HEK293 (cell line): Measurements from ENCODE around the gene TSPOAP1.

Experiments
- CTCF ChIA-PET: fragments of 350-600 bp; formaldehyde crosslinking; extraction: SDS; loops from one replicate; lab custom pipeline; 2021; ENCODE audit warnings: antibody characterized with exemption; lab: Yijun Ruan, JAX
- POLR2A ChIA-PET: fragments of 300-600 bp; formaldehyde crosslinking; extraction: SDS; loops from one replicate; lab custom pipeline; 2020; ENCODE audit warnings: antibody characterized with exemption, inconsistent platforms; lab: Yijun Ruan, JAX
- H3K27ac ChIP-seq: fragments of 200-500 bp; sonication (Bioruptor generic); 2 replicates; pipeline ENCODE4 v1.5.1; 2014; ENCODE audit warnings: low read depth, low read length, control low read depth, inconsistent platforms; ENCODE audit errors: extremely low read depth
- H3K36me3 ChIP-seq, 2 experiments: fragments of 200-500 bp in 1 of 2; sonication (Bioruptor generic) in 1 of 2; 1 replicate in 1 of 2; 2 replicates in 1 of 2; pipeline ENCODE4 v1.5.1; 2014 to 2017; ENCODE audit warnings: inconsistent platforms in 2 of 2, low read length in 2 of 2; ENCODE audit not compliant: control insufficient read depth in 2 of 2, insufficient read depth in 1 of 2
- H3K4me1 ChIP-seq: fragments of 200-500 bp; sonication (Bioruptor generic); 2 replicates; pipeline ENCODE4 v1.5.1; 2014; ENCODE audit warnings: mild to moderate bottlenecking, low read length, inconsistent platforms; ENCODE audit not compliant: control insufficient read depth, insufficient read depth
- H3K4me3 ChIP-seq: 2 replicates; pipeline ENCODE4 v1.5.1; 2011; ENCODE audit warnings: low read depth, mild to moderate bottlenecking, control low read depth, low read length, moderate library complexity
- H3K9me3 ChIP-seq: fragments of 200-500 bp; sonication (Bioruptor generic); 2 replicates; pipeline ENCODE4 v1.5.1; 2014; ENCODE audit warnings: low read depth, low read length, inconsistent platforms; ENCODE audit not compliant: control insufficient read depth, insufficient read depth
- EGR2 ChIP-seq: fragments of 450-650 bp; formaldehyde crosslinking; IDR thresholded peaks from 2 replicates; pipeline ENCODE4 v1.5.1; 2016; ENCODE audit warnings: low read depth, missing biosample characterization, missing genetic modification characterization
- KLF1 ChIP-seq: fragments of 450-650 bp; formaldehyde crosslinking; IDR thresholded peaks from 2 replicates; pipeline ENCODE4 v1.5.1; 2016; ENCODE audit warnings: missing biosample characterization, missing genetic modification characterization
- KLF7 ChIP-seq: fragments of 450-650 bp; formaldehyde crosslinking; IDR thresholded peaks from 2 replicates; pipeline ENCODE4 v1.5.1; 2016; ENCODE audit warnings: missing biosample characterization, missing genetic modification characterization, borderline replicate concordance
- OSR2 ChIP-seq: fragments of 450-650 bp; formaldehyde crosslinking; IDR thresholded peaks from 2 replicates; pipeline ENCODE4 v1.5.1; 2016; ENCODE audit warnings: missing biosample characterization, missing genetic modification characterization
- REPIN1 ChIP-seq: fragments of 450-650 bp; formaldehyde crosslinking; IDR thresholded peaks from 2 replicates; pipeline ENCODE4 v1.5.1; 2017; ENCODE audit warnings: missing biosample characterization, missing genetic modification characterization, low read depth
- SCRT2 ChIP-seq: fragments of 450-650 bp; formaldehyde crosslinking; IDR thresholded peaks from 2 replicates; pipeline ENCODE4 v1.5.1; 2016; ENCODE audit warnings: missing biosample characterization, missing genetic modification characterization
- SP3 ChIP-seq: fragments of 450-650 bp; formaldehyde crosslinking; IDR thresholded peaks from 2 replicates; pipeline ENCODE4 v1.5.1; 2016; ENCODE audit warnings: missing biosample characterization, missing genetic modification characterization
- ZBTB8A ChIP-seq: fragments of 450-650 bp; formaldehyde crosslinking; IDR thresholded peaks from 2 replicates; pipeline ENCODE4 v1.5.1; 2016; ENCODE audit warnings: missing biosample characterization, missing genetic modification characterization
- ZFHX2 ChIP-seq: fragments of 450-650 bp; formaldehyde crosslinking; conservative IDR thresholded peaks from 2 replicates; pipeline ENCODE4 v1.5.1; 2016; ENCODE audit warnings: missing biosample characterization, missing genetic modification characterization
- ZIC2 ChIP-seq: fragments of 450-650 bp; formaldehyde crosslinking; IDR thresholded peaks from 2 replicates; pipeline ENCODE4 v1.5.1; 2016; ENCODE audit warnings: missing biosample characterization, missing genetic modification characterization
- ZNF114 ChIP-seq: fragments of 450-650 bp; formaldehyde crosslinking; IDR thresholded peaks from 2 replicates; pipeline ENCODE4 v1.5.0; 2017; ENCODE audit warnings: missing biosample characterization, missing genetic modification characterization
- ZNF175 ChIP-seq: fragments of 450-650 bp; formaldehyde crosslinking; IDR thresholded peaks from 2 replicates; pipeline ENCODE4 v1.5.1; 2016; ENCODE audit warnings: missing biosample characterization, missing genetic modification characterization
- ZNF274 ChIP-seq, 2 experiments: fragments of 200-500 bp in 1 of 2; fragments of 450-650 bp in 1 of 2; sonication (Bioruptor generic) in 1 of 2; formaldehyde crosslinking in 1 of 2; IDR thresholded peaks; 2 replicates each; pipeline versions ENCODE4 v1.5.1 to v1.6.1; 2014 to 2016; ENCODE audit warnings: borderline replicate concordance in 1 of 2, inconsistent platforms in 1 of 2, low read length in 1 of 2, missing biosample characterization in 1 of 2, missing genetic modification characterization in 1 of 2
- ZNF335 ChIP-seq: fragments of 450-650 bp; formaldehyde crosslinking; conservative IDR thresholded peaks from 2 replicates; pipeline ENCODE4 v1.5.1; 2016; ENCODE audit warnings: missing biosample characterization, missing genetic modification characterization
- ZNF416 ChIP-seq: fragments of 450-650 bp; formaldehyde crosslinking; IDR thresholded peaks from 2 replicates; pipeline ENCODE4 v1.5.1; 2016; ENCODE audit warnings: missing biosample characterization, missing genetic modification characterization
- ZNF426 ChIP-seq: fragments of 450-650 bp; formaldehyde crosslinking; IDR thresholded peaks from 2 replicates; pipeline ENCODE4 v1.5.1; 2017; ENCODE audit warnings: missing biosample characterization, missing genetic modification characterization, mild to moderate bottlenecking, inconsistent platforms, moderate library complexity
- ZNF510 ChIP-seq: fragments of 450-650 bp; formaldehyde crosslinking; IDR thresholded peaks from 2 replicates; pipeline ENCODE4 v1.5.1; 2018; ENCODE audit warnings: mild to moderate bottlenecking, missing genetic modification characterization, missing biosample characterization; ENCODE audit not compliant: insufficient replicate concordance
- ZNF621 ChIP-seq: fragments of 450-650 bp; formaldehyde crosslinking; IDR thresholded peaks from 2 replicates; pipeline ENCODE4 v1.5.1; 2017; ENCODE audit warnings: missing biosample characterization, missing genetic modification characterization
- ZXDB ChIP-seq: fragments of 450-650 bp; formaldehyde crosslinking; IDR thresholded peaks from 2 replicates; pipeline ENCODE4 v1.5.1; 2016; ENCODE audit warnings: missing biosample characterization, missing genetic modification characterization
- TF ChIP-seq, protein P1 (sequence below): fragments of 450-650 bp; formaldehyde crosslinking; IDR thresholded peaks from 2 replicates; pipeline ENCODE4 v1.5.1; 2016; ENCODE audit warnings: missing biosample characterization, missing genetic modification characterization
- TF ChIP-seq, protein P2 (sequence below): fragments of 450-650 bp; formaldehyde crosslinking; IDR thresholded peaks from 2 replicates; pipeline ENCODE4 v1.5.1; 2016; ENCODE audit warnings: missing biosample characterization, missing genetic modification characterization
- TF ChIP-seq, protein P3 (sequence below): fragments of 450-650 bp; formaldehyde crosslinking; IDR thresholded peaks from 2 replicates; pipeline ENCODE4 v1.5.1; 2016; ENCODE audit warnings: missing biosample characterization, missing genetic modification characterization
- TF ChIP-seq, protein P4 (sequence below): fragments of 450-650 bp; IDR thresholded peaks from 2 replicates; pipeline ENCODE4 v1.5.1; 2018; ENCODE audit warnings: missing biosample characterization, missing genetic modification characterization

Gene TSPOAP1

DNA sequence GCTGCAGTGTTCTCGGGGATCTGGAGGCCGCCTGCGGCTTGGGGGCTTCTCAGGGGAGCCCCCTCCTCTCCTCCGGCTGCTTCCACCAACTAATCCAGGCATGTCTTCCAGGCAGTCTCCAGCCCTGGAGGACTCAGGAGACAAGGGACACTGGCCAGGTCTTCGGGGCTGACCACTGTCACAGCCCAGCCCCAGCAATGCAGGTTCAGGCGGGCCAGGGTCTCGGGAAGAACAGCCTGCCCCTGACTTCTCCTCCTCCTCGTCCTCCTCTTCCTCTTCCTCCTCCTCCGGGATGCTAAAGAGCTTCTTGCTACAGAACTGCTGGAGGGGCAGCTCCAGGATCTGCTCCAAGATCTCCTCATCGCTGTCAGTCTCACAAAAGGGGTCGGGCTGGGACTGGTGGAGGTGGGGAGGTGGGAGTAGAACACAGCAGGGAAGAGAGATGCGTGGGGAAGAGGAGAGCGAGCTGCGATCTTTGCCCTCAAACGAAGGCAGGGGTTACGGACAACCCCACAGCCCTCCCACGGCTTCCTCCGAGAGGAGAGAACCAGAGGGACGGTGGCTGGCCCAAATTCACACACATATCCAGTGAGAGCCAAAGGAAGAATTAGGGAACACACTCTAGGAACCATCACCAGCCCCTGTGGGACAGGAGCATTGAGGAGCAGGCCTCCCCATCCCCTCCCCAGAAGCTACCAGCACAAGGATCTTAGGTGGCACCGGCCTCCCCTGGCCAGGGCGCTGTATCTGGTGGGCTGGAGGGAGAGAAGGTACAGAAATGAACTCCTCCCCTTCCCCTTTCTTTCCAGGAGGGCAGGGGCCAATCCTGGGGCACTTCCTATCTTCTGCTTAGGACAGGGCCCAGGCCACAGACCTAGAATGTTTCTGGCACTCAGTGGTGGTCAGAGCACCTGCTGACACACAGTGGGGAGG lies 19.3 kb downstream of the TSPOAP1 start:
- Histone ChIP-seq H3K27ac (no peak overlapping the region), H3K4me1 (peaks cover 4% of the 10 kb centered on the region; the same call in 1 of the 2 replicates), H3K9me3 (no peaks in the 10 kb centered on the region), H3K36me3 (no peaks in the 10 kb centered on the region), H3K4me3 (no peak overlapping the region)
- ChIA-PET POLR2A (interaction anchor here (1.0 kb wide), 1 partner anchor 8 kb away, joined by 3 read pairs; no protein-coding TSS in a partner anchor), CTCF (interaction anchor here (0.5 to 1.6 kb wide), 10 partner anchors 8 to 409 kb away, joined by 3 to 7 read pairs (median 4); no protein-coding TSS in a partner anchor)
- TF ChIP-seq, protein P1, sequence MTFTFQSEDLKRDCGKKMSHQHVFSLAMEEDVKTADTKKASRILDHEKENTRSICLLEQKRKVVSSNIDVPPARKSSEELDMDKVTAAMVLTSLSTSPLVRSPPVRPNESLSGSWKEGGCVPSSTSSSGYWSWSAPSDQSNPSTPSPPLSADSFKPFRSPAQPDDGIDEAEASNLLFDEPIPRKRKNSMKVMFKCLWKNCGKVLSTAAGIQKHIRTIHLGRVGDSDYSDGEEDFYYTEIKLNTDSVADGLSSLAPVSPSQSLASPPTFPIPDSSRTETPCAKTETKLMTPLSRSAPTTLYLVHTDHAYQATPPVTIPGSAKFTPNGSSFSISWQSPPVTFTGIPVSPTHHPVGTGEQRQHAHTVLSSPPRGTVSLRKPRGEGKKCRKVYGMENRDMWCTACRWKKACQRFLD (tag by site-specific recombination) = no peak
- TF ChIP-seq, protein P2, sequence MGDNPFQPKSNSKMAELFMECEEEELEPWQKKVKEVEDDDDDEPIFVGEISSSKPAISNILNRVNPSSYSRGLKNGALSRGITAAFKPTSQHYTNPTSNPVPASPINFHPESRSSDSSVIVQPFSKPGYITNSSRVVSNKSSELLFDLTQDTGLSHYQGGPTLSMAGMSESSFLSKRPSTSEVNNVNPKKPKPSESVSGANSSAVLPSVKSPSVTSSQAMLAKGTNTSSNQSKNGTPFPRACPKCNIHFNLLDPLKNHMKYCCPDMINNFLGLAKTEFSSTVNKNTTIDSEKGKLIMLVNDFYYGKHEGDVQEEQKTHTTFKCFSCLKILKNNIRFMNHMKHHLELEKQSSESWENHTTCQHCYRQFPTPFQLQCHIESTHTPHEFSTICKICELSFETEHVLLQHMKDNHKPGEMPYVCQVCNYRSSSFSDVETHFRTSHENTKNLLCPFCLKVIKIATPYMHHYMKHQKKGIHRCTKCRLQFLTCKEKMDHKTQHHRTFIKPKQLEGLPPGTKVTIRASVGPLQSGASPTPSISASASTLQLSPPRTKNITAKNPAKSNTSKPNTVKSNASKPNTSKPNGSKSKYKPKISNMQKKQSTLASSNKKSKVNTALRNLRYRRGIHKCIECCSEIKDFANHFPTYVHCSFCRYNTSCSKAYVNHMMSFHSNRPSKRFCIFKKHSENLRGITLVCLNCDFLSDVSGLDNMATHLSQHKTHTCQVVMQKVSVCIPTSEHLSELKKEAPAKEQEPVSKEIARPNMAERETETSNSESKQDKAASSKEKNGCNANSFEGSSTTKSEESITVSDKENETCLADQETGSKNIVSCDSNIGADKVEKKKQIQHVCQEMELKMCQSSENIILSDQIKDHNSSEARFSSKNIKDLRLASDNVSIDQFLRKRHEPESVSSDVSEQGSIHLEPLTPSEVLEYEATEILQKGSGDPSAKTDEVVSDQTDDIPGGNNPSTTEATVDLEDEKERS (tag by site-specific recombination) = no peak
- TF ChIP-seq REPIN1 (tag by site-specific recombination) (no peak), ZNF335 (tag by site-specific recombination) (no peak), ZNF114 (no peak), ZNF274 (IDR thresholded peaks at IDR 0.05; ENCODE audit: low read length) (no peak), ZNF274 (tag by site-specific recombination; IDR thresholded peaks at IDR 0.05; ENCODE audit: borderline replicate concordance) (no peak), OSR2 (tag by site-specific recombination) (no peak), ZNF510 (tag by site-specific recombination) (no peak), ZBTB8A (tag by site-specific recombination) (no peak), SCRT2 (tag by site-specific recombination) (no peak), ZNF416 (tag by site-specific recombination) (no peak), KLF1 (tag by site-specific recombination) (no peak), EGR2 (tag by site-specific recombination) (peak; percentile 90), ZNF426 (tag by site-specific recombination) (no peak), ZXDB (tag by site-specific recombination) (no peak), SP3 (no peak), ZNF621 (tag by site-specific recombination) (no peak), KLF7 (tag by site-specific recombination) (no peak), ZNF175 (tag by site-specific recombination) (no peak), ZFHX2 (tag by site-specific recombination) (peak; percentile 74), ZIC2 (peak; percentile 47)
- TF ChIP-seq, protein P3, sequence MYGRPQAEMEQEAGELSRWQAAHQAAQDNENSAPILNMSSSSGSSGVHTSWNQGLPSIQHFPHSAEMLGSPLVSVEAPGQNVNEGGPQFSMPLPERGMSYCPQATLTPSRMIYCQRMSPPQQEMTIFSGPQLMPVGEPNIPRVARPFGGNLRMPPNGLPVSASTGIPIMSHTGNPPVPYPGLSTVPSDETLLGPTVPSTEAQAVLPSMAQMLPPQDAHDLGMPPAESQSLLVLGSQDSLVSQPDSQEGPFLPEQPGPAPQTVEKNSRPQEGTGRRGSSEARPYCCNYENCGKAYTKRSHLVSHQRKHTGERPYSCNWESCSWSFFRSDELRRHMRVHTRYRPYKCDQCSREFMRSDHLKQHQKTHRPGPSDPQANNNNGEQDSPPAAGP = no peak
- TF ChIP-seq, protein P4, sequence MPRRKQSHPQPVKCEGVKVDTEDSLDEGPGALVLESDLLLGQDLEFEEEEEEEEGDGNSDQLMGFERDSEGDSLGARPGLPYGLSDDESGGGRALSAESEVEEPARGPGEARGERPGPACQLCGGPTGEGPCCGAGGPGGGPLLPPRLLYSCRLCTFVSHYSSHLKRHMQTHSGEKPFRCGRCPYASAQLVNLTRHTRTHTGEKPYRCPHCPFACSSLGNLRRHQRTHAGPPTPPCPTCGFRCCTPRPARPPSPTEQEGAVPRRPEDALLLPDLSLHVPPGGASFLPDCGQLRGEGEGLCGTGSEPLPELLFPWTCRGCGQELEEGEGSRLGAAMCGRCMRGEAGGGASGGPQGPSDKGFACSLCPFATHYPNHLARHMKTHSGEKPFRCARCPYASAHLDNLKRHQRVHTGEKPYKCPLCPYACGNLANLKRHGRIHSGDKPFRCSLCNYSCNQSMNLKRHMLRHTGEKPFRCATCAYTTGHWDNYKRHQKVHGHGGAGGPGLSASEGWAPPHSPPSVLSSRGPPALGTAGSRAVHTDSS (tag by site-specific recombination) = 0 out of 2 replicates have a peak, but pooled peaks have one; percentile 50
